ENCODE measurements around the gene EPHB4. TPM values are rescaled to one million over a fixed set of nuclear protein-coding genes. Genes with fewer than 3 reads are reported as not detected.

Gene EPHB4
- total and polyA plus RNA-seq, 10 of the 15 experiments (the other 5 are each of a cell fraction or from before 2014, with no cell fraction given) = 0.32 to 0.85 (median 0.48) TPM; not detected in 4

DNA sequence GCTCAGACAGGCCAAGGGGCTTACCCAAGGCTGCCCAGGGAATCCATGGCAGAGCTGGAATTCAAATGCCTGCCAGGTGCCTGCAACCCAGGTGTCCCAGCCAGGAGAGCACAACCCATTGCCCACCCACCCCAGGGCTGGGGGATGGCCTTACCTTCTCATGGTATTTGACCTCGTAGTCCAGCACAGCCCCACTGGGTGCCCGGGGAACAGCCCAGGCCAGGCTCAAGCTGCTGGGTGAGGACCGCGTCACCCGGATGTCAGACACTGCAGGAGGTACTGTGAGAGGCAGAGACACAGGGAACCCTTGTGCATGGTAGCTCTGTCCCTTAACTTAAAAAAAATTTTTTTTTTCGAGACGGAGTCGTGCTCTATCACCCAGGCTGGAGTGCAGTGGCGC lies 9.0 kb downstream of the EPHB4 start:
- ChIA-PET RAD21 (ENCODE audit: unreplicated experiment) (no interaction called here), POLR2A (no interaction called here), CTCF (no interaction called here), SMC1A (ENCODE audit: uncharacterized antibody, unreplicated experiment) (no interaction called here)
- Histone ChIP-seq H3K27me3 (replicated peaks in 1 of 2; ENCODE audit: control insufficient read depth in 2 of 2, insufficient read depth in 2 of 2, low read length in 1 of 2) (no peaks in the 10 kb centered on the region), H3K4me2 (ENCODE audit: control insufficient read depth, insufficient read depth) (no peak overlapping the region), H3K9ac (ENCODE audit: control insufficient read depth, insufficient read depth, low read length) (no peak overlapping the region), H3K79me2 (ENCODE audit: control insufficient read depth, insufficient read depth, low read length) (no peaks in the 10 kb centered on the region), H3K27ac (ENCODE audit: control insufficient read depth, insufficient read depth) (no peak overlapping the region), H3K9me3 (replicated peaks; ENCODE audit: control insufficient read depth, insufficient read depth, low read length) (no peaks in the 10 kb centered on the region), H3K4me3 (no peak overlapping the region), H4K20me1 (ENCODE audit: control insufficient read depth, insufficient read depth) (no peaks in the 10 kb centered on the region), H2AFZ (ENCODE audit: control insufficient read depth, low read depth, low read length) (no peak overlapping the region), H3K36me3 (ENCODE audit: control insufficient read depth in 2 of 2, insufficient read depth in 2 of 2, low read length in 1 of 2) (no peaks in the 10 kb centered on the region), H3K4me1 (ENCODE audit: control insufficient read depth, insufficient read depth, low read length) (no peaks in the 10 kb centered on the region)
- intact Hi-C loops (cut with micrococcal nuclease; ENCODE audit: unreplicated experiment) (no loop called here), in situ Hi-C loops (cut with MboI) (no loop called here)
- FAIRE-seq (no peak), ATAC-seq (no peak), DNase-seq (ENCODE audit: low read depth, low spot score) (no peak)
- TF ChIP-seq HDGF (IDR thresholded peaks at IDR 0.05) = no peak
- no peak for TF ChIP-seq WRNIP1 (IDR thresholded peaks at IDR 0.05; ENCODE audit: borderline replicate concordance, low read depth, low read length)
- TF ChIP-seq SMC3 (IDR thresholded peaks at IDR 0.05; ENCODE audit: borderline replicate concordance, low read length) = no peak
- no peak for TF ChIP-seq BCL11A (IDR thresholded peaks at IDR 0.05; ENCODE audit: low read depth, low read length)
- TF ChIP-seq TCF3 (IDR thresholded peaks at IDR 0.05; ENCODE audit: borderline replicate concordance, insufficient read depth, low read depth, low read length) = no peak
- no peak for TF ChIP-seq SREBF1 (IDR thresholded peaks at IDR 0.05; ENCODE audit: low read length)
- TF ChIP-seq RAD51 (IDR thresholded peaks at IDR 0.05) = no peak
- TF ChIP-seq STAT1 (conservative IDR thresholded peaks at IDR 0.05) = no peak
- no peak for TF ChIP-seq EGR1 (IDR thresholded peaks at IDR 0.05; ENCODE audit: borderline replicate concordance in 1 of 2, low read depth in 2 of 2, low read length in 2 of 2)
- TF ChIP-seq TBL1XR1 (IDR thresholded peaks at IDR 0.05; ENCODE audit: low read depth, low read length) = no peak
- TF ChIP-seq ZNF384 (IDR thresholded peaks at IDR 0.05; ENCODE audit: borderline replicate concordance, low read depth, low read length) = no peak
- TF ChIP-seq, protein P1, sequence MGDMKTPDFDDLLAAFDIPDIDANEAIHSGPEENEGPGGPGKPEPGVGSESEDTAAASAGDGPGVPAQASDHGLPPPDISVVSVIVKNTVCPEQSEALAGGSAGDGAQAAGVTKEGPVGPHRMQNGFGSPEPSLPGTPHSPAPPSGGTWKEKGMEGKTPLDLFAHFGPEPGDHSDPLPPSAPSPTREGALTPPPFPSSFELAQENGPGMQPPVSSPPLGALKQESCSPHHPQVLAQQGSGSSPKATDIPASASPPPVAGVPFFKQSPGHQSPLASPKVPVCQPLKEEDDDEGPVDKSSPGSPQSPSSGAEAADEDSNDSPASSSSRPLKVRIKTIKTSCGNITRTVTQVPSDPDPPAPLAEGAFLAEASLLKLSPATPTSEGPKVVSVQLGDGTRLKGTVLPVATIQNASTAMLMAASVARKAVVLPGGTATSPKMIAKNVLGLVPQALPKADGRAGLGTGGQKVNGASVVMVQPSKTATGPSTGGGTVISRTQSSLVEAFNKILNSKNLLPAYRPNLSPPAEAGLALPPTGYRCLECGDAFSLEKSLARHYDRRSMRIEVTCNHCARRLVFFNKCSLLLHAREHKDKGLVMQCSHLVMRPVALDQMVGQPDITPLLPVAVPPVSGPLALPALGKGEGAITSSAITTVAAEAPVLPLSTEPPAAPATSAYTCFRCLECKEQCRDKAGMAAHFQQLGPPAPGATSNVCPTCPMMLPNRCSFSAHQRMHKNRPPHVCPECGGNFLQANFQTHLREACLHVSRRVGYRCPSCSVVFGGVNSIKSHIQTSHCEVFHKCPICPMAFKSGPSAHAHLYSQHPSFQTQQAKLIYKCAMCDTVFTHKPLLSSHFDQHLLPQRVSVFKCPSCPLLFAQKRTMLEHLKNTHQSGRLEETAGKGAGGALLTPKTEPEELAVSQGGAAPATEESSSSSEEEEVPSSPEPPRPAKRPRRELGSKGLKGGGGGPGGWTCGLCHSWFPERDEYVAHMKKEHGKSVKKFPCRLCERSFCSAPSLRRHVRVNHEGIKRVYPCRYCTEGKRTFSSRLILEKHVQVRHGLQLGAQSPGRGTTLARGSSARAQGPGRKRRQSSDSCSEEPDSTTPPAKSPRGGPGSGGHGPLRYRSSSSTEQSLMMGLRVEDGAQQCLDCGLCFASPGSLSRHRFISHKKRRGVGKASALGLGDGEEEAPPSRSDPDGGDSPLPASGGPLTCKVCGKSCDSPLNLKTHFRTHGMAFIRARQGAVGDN (IDR thresholded peaks at IDR 0.05) = no peak
- TF ChIP-seq, protein P2, sequence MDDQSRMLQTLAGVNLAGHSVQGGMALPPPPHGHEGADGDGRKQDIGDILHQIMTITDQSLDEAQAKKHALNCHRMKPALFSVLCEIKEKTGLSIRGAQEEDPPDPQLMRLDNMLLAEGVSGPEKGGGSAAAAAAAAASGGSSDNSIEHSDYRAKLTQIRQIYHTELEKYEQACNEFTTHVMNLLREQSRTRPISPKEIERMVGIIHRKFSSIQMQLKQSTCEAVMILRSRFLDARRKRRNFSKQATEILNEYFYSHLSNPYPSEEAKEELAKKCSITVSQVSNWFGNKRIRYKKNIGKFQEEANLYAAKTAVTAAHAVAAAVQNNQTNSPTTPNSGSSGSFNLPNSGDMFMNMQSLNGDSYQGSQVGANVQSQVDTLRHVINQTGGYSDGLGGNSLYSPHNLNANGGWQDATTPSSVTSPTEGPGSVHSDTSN (IDR thresholded peaks at IDR 0.05; ENCODE audit: insufficient replicate concordance, low read depth, low read length) = no peak
- TF ChIP-seq, protein P3, sequence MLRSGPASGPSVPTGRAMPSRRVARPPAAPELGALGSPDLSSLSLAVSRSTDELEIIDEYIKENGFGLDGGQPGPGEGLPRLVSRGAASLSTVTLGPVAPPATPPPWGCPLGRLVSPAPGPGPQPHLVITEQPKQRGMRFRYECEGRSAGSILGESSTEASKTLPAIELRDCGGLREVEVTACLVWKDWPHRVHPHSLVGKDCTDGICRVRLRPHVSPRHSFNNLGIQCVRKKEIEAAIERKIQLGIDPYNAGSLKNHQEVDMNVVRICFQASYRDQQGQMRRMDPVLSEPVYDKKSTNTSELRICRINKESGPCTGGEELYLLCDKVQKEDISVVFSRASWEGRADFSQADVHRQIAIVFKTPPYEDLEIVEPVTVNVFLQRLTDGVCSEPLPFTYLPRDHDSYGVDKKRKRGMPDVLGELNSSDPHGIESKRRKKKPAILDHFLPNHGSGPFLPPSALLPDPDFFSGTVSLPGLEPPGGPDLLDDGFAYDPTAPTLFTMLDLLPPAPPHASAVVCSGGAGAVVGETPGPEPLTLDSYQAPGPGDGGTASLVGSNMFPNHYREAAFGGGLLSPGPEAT (IDR thresholded peaks at IDR 0.05; ENCODE audit: low read depth) = no peak
- TF ChIP-seq, protein P4, sequence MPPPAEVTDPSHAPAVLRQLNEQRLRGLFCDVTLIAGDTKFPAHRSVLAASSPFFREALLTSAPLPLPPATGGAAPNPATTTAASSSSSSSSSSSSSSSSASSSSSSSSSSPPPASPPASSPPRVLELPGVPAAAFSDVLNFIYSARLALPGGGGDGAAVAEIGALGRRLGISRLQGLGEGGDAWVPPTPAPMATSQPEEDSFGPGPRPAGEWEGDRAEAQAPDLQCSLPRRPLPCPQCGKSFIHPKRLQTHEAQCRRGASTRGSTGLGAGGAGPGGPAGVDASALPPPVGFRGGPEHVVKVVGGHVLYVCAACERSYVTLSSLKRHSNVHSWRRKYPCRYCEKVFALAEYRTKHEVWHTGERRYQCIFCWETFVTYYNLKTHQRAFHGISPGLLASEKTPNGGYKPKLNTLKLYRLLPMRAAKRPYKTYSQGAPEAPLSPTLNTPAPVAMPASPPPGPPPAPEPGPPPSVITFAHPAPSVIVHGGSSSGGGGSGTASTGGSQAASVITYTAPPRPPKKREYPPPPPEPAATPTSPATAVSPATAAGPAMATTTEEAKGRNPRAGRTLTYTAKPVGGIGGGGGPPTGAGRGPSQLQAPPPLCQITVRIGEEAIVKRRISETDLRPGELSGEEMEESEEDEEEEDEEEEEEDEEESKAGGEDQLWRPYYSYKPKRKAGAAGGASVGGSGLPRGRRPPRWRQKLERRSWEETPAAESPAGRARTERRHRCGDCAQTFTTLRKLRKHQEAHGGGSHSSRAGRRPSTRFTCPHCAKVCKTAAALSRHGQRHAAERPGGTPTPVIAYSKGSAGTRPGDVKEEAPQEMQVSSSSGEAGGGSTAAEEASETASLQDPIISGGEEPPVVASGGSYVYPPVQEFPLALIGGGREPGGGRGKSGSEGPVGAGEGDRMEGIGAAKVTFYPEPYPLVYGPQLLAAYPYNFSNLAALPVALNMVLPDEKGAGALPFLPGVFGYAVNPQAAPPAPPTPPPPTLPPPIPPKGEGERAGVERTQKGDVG (CRISPR knock-in tag; IDR thresholded peaks at IDR 0.05) = no peak
- no TSS peak for BruUV-seq (replicated peaks)
- 56% methylated on average over 9 of the region's 9 CpGs for WGBS (ENCODE audit: insufficient coverage, insufficient replicate concordance, low lambda C conversion rate, missing lambda C conversion rate)
